Measurements from ENCODE around the gene NEK7.

- TF ChIP-seq TAF1 (IDR thresholded peaks at IDR 0.05; ENCODE audit: borderline replicate concordance, low read depth, low read length), result no peak
- TF ChIP-seq POLR2AphosphoS5 (IDR thresholded peaks at IDR 0.05; ENCODE audit: low read depth, low read length), result no peak
Measured at GRCh38 chr1:198241553-198241952, 84.8 kb downstream of the NEK7 start.

Data from GM12892 (cell line).